Measurements from ENCODE around the gene OR2B2.

OR2B2 gene

GRCh38 chr6:27867051-27867944 is 44.9 kb downstream of the OR2B2 start:
- Histone ChIP-seq H3F3A (ENCODE audit: insufficient read depth) (peaks cover 87% of the 10 kb centered on the region), H3K79me2 (ENCODE audit: insufficient read depth, low read length) (no peaks in the 10 kb centered on the region), H3K27me3 (ENCODE audit: low read length) (no peaks in the 10 kb centered on the region), H2AFZ (ENCODE audit: low read depth, low read length, severe bottlenecking) (peak overlapping the region; percentile 25), H3K27ac (ENCODE audit: low read depth, low read length) (peak overlapping the region; percentile 96), H3K36me3 (ENCODE audit: low read length) (no peaks in the 10 kb centered on the region), H3K9me2 (replicated peaks; ENCODE audit: insufficient read depth, low read length) (no peaks in the 10 kb centered on the region), H3K9ac (ENCODE audit: low read length) (peak overlapping the region; percentile 71), H3K4me3 (ENCODE audit: insufficient read depth, low read length, poor library complexity, severe bottlenecking) (peak overlapping the region; percentile 55), H3K9me3 (ENCODE audit: insufficient read depth, low read length) (no peaks in the 10 kb centered on the region; the same call in 1 of the 2 replicates), H3K4me2 (ENCODE audit: low read depth, low read length, poor library complexity, severe bottlenecking) (peak overlapping the region; percentile 80), H4K20me1 (ENCODE audit: low read depth, low read length) (no peaks in the 10 kb centered on the region)
- TF ChIP-seq CTCF (IDR thresholded peaks at IDR 0.05; ENCODE audit: insufficient read depth, low read length, poor library complexity, severe bottlenecking) (no peak), EZH2phosphoT487 (conservative IDR thresholded peaks at IDR 0.05; ENCODE audit: low read length) (no peak)

- Histone ChIP-seq H3K36me3 (ENCODE audit: low read length) (no peaks in the 10 kb centered on the region), H3K4me3 (ENCODE audit: insufficient read depth, low read length, poor library complexity, severe bottlenecking) (peak overlapping the region; percentile 55), H3K27me3 (ENCODE audit: low read length) (no peaks in the 10 kb centered on the region), H3K79me2 (ENCODE audit: insufficient read depth, low read length) (no peaks in the 10 kb centered on the region), H3K9me3 (ENCODE audit: insufficient read depth, low read length) (no peaks in the 10 kb centered on the region; the same call in 1 of the 2 replicates), H3K27ac (ENCODE audit: low read depth, low read length) (peak overlapping the region; percentile 96), H3K9me2 (replicated peaks; ENCODE audit: insufficient read depth, low read length) (no peaks in the 10 kb centered on the region), H3K9ac (ENCODE audit: low read length) (peak overlapping the region; percentile 71), H3F3A (ENCODE audit: insufficient read depth) (peaks cover 81% of the 10 kb centered on the region), H4K20me1 (ENCODE audit: low read depth, low read length) (no peaks in the 10 kb centered on the region), H2AFZ (ENCODE audit: low read depth, low read length, severe bottlenecking) (peak overlapping the region; percentile 58), H3K4me2 (ENCODE audit: low read depth, low read length, poor library complexity, severe bottlenecking) (peak overlapping the region; percentile 80)
- TF ChIP-seq EZH2phosphoT487 (conservative IDR thresholded peaks at IDR 0.05; ENCODE audit: low read length) (no peak), CTCF (IDR thresholded peaks at IDR 0.05; ENCODE audit: insufficient read depth, low read length, poor library complexity, severe bottlenecking) (no peak)
These were observed 45.7 kb downstream of the OR2B2 start for GRCh38 chr6:27866357-27867050.

GRCh38 chr6:27865850-27866356 is 46.3 kb downstream of the OR2B2 start:
- no peaks in the 10 kb centered on the region; the same call in 1 of the 2 replicates for H3K9me3 ChIP-seq (ENCODE audit: insufficient read depth, low read length)
- no peaks in the 10 kb centered on the region for H3K27me3 ChIP-seq (ENCODE audit: low read length)
- no peaks in the 10 kb centered on the region for H3K36me3 ChIP-seq (ENCODE audit: low read length)
- no peaks in the 10 kb centered on the region for H3K9me2 ChIP-seq (replicated peaks; ENCODE audit: insufficient read depth, low read length)
- TF ChIP-seq CTCF (IDR thresholded peaks at IDR 0.05; ENCODE audit: insufficient read depth, low read length, poor library complexity, severe bottlenecking) (no peak), EZH2phosphoT487 (conservative IDR thresholded peaks at IDR 0.05; ENCODE audit: low read length) (no peak)
- no peaks in the 10 kb centered on the region for H3K79me2 ChIP-seq (ENCODE audit: insufficient read depth, low read length)
- peak overlapping the region; percentile 96 for H3K27ac ChIP-seq (ENCODE audit: low read depth, low read length)
- peak overlapping the region; percentile 80 for H3K4me2 ChIP-seq (ENCODE audit: low read depth, low read length, poor library complexity, severe bottlenecking)
- H3K4me3 ChIP-seq (ENCODE audit: insufficient read depth, low read length, poor library complexity, severe bottlenecking): peak overlapping the region; percentile 55
- H4K20me1 ChIP-seq (ENCODE audit: low read depth, low read length): no peaks in the 10 kb centered on the region
- peak overlapping the region; percentile 71 for H3K9ac ChIP-seq (ENCODE audit: low read length)
- H2AFZ ChIP-seq (ENCODE audit: low read depth, low read length, severe bottlenecking): peak overlapping the region; percentile 58
- peaks cover 75% of the 10 kb centered on the region for H3F3A ChIP-seq (ENCODE audit: insufficient read depth)
